Kidney capillary endothelial cell (primary cell): Measurements from ENCODE around the gene DNAJC11.

ENCODE experiments used
- DNase-seq: peaks from one replicate; pipeline ENCODE4 v3.0.0-alpha.2; 2018; ENCODE audit warnings: low spot score

The DNAJC11 gene

DNA sequence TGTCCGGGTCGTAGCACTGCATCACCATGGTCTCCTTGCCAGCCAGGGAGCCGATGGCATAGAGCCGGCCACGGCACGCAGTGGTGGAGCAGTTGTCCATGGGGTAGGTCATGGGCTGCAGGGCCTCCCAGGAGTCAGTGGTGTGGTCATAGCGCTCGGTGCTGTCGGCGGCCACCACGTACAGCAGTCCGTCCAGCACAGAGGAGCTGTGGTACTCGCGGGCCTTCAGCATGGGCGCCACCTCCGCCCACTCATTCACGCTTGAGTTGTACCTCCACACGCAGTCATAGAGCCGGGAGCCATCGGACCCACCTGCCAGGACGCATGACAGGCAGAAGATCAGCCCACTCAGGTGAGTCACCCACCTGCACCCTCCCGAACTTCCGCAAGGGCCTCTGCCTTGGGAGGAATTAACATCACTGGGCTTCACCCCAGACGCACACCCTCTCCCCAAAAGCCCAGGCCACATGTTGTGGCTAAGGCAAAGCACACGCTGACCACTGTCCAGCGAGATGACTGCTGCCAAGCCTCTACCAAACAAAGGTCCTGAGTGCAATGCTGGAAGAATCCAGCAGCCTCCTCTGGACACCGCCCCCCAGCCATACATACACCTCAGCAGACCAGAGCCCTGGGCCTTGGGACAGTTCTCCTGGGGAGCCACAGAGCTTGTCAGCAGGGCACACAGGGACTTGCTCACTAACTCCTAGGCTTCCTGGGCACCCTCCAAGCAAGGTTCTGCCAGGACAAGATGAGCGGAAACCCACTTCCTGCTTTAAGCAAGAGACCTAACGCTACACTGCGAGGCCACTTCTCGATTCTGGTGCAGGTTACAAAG, 102.3 kb downstream of the DNAJC11 start:
- no peak for DNase-seq

DNA sequence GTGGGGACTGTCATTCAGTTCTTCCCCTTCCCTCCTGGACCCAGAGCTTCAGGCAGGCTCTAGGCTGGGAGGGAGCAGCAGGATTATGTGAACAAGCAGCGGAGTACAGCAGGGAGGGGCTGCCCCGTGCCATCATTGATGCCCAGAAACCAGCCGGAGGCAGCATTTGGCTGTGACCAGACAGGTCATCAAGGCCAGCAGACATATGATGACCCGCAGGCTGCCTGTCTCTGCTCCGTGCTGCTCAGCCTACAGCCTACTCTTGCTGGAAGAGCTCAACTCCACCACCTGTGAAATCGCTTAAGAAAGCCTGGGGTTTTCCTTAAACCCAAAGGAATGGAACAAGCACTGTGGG, 103.9 kb downstream of the DNAJC11 start:
- no peak for DNase-seq

DNA sequence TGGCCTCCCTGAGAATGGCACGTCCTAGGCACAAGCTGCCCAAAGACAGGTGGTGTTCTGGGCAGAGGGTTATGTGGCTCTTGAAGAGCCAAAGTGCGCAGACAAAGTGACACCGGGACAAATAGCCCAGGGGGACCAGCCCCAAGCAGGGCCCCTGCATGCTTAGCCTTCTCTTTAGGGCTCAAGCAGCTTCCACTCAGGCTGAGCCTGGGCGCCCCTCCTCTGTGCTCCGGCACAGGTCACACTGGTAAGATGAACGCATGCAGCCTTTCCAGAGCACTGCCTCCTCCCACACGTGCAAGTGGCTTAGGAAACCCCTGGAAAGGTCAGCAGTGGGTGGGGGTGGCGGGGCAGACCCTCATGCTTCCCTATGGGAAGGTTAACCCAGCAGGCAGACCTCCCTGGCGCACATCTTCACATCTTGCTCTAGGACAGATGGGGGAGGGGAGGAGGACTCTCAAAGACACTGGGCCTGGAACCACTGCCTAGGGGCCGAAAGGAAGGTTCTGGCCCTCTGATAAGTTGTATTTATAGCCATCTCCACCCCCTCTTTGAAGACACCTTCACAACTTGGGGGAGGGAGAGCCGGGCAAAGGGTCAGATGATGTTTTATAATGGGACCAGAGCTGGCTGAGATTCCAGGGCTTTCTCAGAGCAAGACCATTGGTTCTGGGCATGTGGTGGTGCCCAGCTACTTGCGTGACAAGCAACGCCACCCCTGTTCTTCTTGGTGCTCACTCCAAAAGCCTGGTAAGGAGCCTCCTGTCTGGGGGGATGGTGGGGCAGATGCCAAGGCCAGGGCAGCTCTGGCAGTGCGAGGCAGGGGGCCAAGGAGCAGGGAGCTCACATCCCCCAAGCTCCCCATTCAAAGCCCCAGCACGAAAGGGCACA, 104.5 kb downstream of the DNAJC11 start:
- DNase-seq = no peak

DNA sequence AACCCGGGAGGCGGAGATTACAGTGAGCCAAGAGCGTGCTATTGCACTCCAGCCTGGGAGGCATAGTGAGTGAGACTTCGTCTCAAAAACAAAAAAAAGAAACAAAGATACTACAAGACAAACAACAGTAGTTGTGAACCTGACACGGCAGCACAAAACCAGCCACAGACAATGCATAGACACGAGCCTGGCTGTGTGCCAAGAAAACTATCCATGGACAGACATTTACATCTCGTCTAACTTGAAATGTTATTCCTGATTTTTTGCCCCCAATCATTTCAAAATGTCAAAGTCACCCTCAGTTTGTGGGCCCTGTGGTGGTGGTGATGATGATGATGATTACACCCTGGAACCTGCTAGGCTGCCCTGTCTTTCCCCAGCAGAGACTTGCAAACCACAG, 105.3 kb downstream of the DNAJC11 start:
- no peak for DNase-seq

DNA sequence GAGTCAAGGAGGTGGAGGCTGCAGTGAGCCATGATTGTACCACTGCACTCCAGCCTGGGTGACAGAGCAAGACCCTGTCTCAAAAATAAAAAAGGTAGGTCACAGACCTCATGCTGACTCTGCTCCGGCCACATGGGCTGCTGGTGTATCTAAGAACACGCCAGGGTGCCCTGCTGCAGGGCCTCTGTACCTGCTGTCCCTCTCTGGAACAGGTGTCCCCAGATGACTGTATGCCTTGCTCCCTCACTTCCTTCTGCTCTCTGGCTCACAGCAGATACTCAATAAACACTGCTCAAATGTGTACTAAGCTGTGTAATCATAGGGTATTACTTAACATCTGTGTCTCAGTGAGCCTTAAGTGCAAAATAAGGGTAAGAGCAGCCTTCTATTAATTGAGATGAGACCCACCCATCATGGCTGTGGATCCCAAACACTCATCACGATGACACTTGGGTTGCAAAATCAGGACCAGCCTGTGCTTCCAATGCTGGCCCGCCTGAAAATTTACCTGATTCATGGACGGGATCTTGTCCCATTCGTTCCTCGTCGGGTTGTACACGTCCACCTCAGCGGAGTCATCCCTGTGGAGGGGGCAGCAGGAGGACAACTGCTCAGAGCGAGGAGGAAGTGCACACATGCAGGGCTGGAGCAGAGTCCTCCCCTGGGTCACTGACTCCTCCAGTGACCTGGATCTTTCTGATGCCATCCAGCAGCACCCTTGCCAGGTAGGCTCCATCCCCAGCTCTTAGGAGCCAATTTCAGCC, 106.5 kb downstream of the DNAJC11 start:
- no peak for DNase-seq

DNA sequence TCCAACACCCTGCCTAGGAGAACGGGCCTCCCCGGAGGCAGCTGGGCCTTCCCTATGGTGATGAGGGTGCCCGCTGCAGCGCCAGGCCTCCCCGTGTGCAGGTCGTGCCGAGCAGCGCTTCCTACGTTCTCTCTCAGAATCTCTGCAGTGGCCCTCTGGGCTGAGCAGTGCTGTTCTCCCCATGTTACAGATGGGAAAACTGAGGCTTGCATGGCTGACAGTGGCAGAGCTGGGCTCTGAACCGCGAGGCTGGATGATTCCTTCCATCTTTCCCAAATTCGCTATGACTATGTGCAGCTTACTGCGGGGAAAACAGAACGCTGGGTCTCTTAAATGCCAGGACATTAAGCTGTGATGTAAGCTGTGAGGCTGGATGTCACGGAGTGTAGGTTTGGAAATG, 107.8 kb downstream of the DNAJC11 start:
- no peak for DNase-seq

DNA sequence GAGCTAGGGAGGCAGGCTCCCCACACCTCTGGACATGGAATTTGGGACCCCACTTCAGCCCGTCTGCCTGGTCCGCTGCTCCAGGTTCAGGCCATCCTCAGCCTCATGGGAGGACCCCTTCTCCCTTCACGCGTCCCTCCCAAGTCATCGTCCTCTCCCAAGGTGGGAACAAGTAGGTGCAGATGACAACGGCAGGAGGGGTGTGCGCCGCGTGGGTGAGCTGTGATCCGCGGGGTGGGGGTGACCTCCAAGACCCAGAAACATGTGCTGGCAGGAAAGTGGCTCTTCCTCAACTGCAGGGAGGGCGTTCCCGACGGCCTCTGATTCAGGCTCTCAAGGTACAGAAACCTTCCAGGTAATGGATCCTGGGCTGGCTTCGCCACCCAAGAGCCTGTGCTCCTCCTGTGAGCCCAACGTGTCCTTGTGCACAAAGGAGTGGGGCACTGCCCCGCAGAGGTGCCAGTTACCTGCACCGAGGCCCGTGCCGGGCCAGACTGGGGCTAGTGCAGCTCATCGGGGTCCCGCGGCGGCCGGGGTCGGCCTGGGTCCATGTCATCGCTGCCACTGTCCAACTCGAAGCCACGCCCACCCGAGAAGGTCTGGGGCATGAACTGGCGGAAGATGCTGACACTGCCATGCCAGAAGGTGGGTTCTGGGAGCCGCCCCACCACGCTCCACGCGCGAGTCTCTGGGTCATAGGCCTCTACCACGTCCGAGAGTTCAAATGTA, 108.6 kb downstream of the DNAJC11 start:
- no peak for DNase-seq

DNA sequence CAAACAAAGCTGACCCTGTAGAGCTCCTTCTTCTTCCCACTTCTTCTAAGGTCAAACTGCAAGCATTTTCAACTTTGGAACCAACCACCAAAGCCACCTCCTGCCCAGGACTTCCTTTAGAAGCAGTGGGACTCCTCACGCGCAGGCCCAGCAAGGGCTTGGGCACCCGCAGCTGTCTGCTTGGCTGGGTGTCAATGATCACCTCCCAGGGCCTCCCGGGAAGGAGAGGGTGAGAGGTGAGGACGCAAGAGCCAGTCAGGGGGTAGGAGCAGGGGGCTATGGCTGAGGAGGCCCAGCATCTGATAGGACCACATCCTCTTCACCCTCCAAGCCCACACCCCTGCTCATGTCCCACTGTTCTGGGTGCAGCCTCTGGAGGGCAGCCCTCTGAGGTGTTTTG, 109.2 kb downstream of the DNAJC11 start:
- no peak for DNase-seq

DNA sequence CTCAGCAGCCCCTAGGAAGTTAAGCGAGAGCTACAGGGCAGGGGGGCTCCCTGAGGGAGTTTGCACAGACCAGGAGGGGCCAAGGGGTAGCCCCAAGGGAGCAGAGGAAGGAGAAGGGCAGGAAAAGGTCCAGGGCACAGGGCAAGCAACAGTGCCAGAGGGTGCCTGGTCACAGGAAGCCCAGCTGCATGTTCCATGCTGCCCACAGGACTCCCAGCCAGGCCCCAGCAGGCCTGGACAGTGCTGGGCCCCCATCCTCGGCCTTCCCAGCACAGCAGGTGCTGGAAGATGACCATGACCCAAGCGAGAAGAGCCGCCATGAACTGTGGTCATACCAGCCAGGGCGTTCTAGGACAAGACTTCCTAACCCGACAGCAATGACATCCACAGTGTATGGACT, 110.0 kb downstream of the DNAJC11 start:
- no peak for DNase-seq

DNA sequence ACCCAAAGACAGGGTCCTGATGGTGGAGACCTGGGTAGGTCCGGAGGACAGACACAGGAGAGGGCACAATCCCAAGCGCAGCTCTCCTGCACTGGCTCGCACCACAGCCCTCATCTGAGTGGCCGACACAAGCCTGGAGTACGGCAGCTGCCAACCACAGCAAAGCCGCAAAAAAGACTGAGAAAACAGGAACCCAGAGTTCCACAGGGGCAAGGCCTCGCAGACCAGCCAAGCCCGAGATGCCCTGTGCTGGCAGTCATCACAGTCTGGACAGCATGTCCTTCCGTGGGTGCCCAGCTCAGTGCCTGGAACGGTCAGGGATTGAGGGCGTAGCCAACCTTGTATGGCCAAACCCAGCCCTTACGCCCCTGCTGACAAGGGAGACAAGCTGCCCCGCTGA, 110.4 kb downstream of the DNAJC11 start:
- no peak for DNase-seq

DNA sequence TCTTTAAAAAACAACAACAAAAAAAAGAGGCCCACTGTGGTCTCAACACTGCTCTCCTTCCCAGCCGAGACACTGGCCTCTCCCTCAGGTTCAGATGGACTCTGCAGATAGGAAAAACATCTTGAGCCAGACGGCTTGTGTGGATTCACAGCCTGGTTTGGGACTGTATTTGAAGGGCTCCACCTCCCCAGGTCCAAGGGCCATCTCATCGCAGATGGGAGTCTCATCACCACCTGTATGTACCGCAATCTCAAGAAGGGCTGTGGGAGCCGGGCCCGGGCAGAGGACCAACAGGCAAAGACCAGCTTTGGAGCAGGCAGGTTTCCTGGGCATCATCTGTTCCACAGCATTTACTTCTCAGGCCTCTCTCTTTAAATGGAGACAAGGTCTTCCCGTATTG, 111.6 kb downstream of the DNAJC11 start:
- DNase-seq = no peak

DNA sequence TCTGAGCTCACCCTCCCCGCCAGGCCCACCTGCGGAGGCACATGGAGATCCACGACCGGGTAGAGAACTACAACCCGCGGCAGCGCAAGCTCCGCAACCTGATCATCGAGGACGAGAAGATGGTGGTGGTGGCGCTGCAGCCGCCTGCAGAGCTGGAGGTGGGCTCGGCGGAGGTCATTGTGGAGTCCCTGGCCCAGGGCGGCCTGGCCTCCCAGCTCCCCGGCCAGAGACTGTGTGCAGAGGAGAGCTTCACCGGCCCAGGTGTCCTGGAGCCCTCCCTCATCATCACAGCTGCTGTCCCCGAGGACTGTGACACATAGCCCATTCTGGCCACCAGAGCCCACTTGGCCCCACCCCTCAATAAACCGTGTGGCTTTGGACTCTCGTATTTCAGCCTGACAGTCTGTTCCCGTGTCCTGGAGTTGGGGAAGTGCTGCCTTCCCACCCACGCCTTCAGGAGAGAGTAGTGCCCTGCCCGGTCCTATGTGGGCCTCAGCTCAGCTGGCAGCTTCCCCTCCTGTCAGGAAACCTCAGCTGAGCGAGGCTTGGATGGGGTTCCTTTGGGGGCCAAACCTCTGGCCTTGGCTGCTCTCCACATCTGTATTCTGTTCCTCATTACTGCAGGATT, 112.6 kb downstream of the DNAJC11 start:
- no peak for DNase-seq

DNA sequence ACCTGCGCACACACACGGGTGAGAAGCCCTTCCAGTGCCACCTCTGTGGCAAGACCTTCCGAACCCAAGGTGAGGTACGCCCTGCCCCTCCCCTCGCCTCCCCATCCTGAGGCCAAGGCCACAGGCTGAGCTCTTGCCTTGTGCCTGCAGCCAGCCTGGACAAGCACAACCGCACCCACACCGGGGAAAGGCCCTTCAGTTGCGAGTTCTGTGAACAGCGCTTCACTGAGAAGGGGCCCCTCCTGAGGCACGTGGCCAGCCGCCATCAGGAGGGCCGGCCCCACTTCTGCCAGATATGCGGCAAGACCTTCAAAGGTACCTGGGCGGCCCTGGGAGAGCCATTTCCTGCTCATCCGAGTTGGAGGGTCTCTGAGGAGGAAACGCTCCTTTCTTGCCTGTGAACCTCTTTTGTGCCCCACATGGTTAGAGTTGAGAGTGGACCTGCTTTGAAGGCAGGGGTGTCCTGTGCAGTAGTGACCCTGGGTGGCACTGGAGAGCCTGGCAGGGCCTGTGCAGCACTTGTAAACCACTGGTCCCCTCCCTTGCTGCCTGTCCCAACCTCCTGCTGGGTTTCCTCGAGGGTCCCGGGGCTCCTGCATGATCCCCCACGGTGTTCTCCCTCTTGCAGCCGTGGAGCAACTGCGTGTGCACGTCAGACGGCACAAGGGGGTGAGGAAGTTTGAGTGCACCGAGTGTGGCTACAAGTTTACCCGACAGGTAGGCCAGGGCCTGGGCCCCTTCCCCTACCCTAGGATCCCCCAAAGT, 113.3 kb downstream of the DNAJC11 start:
- DNase-seq = no peak

DNA sequence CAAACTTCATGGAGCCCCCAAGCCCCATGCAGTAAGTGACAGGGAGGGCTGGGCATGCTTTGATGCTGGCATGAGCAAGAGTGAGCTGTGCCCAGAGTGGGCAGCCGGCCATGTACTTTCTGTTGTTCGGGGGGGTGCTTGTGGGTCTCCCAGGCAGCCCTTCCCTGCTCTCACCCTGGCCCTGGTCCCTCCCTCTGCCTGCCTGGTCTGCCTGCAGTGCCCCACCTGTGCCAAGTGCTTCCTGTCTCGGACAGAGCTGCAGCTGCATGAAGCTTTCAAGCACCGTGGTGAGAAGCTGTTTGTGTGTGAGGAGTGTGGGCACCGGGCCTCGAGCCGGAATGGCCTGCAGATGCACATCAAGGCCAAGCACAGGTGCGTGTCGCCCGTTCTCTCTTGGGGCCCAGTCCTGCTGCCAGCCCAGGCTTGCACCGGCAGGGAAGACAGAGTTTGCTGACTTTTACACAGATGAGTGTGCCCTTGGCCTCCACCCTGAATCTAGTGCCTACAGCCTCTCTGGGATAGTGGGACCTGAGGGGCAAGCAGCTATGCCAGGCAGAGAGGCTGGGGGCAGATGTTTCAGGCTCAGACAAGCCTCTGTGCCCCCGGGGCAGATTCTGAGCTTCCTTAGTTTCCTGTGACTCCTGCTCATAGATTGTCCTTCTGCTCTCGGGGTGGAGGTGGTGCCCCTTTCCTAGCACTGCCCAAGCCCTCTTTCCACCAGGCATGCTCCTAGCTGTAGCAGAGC, 114.2 kb downstream of the DNAJC11 start:
- no peak for DNase-seq

DNA sequence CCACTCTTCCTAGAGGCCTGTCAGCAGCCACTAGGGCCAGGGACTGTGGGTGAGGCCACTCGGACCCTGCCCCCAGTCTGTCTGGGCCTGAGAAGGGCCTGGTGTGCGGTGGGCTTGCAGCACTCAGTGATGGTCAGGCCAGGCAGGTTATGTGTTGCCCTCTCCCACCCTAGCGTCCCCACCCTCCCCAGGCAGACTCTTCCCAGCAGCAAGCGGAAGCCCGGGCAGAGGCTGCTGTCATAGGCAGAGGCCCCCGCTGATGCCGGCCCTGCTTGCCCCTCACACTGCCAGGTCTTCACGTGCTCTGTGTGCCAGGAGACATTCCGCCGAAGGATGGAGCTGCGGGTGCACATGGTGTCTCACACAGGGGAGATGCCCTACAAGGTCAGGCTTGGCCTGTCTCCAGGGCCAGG, 115.2 kb downstream of the DNAJC11 start:
- no peak for DNase-seq

DNA sequence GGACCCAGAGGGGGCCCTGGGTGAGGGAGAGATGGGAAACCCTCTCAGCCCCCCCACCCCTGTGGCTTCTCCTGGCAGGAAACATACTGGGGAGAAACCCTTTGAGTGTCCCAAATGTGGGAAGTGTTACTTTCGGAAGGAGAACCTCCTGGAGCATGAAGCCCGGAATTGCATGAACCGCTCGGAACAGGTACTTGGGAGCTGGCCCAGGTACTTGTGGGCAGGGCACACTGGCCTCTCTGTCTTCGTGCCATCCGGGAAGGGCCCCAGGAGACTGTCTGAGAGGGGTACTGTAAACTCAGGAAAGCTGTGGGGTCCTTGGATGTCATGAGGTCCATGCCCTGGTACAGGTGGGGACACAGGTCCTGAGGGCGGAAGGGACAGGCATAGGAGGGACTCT, 115.8 kb downstream of the DNAJC11 start:
- no peak for DNase-seq

DNA sequence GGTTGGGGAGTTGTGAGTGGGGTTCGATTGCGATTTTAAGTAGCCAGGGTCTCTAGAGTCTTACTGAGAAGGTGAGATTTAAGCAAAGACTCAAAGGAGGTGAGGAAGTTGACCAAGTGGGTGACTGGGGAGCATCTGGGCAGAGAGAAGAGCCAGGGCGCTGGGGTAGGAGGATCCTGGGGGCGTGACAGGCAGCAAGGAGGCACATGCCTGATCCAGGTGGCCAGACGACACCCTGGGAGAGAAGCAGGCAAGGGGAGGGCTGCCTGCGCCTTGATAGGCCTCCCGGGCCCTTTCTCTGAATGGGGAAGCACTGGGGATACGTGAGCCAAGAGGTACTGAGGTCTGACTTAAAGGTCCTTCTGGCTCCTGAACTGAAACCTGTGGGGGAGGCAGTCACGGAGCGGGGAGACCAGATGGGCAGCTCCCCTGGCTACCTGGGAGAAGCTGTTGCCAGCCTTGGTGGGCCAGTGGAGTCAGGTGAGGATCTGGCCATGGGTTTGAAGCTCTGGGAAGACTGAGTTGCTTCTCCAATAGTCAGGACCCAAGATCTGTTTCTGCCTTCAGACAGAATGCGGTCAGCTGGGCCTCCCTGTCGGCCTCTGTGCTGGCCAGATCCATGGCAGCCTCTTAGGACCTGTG, 116.4 kb downstream of the DNAJC11 start:
- no peak for DNase-seq
